Stomach (tissue), 9 donors: ENCODE data around the gene OR5H2. TPM values are rescaled to one million over a fixed set of nuclear protein-coding genes. Genes with fewer than 3 reads are reported as not detected.

Experiments
- DNase-seq, 2 donors: peaks; one replicate each; pipeline versions ENCODE4 v3.0.0 to v3.0.0-alpha.2; 2013 to 2019
- H3K27ac ChIP-seq, 5 donors: fragments of 200-600 bp in 4 of 5; sonication (generic) in 4 of 5; one replicate each; pipeline ENCODE4 v1.5.1; 2013 to 2019; ENCODE audit warnings: mild to moderate bottlenecking in 1 of 5, moderate library complexity in 1 of 5
- H3K27me3 ChIP-seq, 3 donors: fragments of 200-600 bp; sonication (generic); one replicate each; pipeline ENCODE4 v1.5.1; 2017 to 2019; ENCODE audit warnings: mixed run types in 1 of 3
- H3K36me3 ChIP-seq, 4 donors: fragments of 200-600 bp; sonication (generic); 1 replicate in 3 of 4; 2 replicates in 1 of 4; pipeline ENCODE4 v1.5.1; 2016 to 2019
- H3K4me1 ChIP-seq, 4 donors: fragments of 200-600 bp; sonication (generic); one replicate each; pipeline ENCODE4 v1.5.1; 2016 to 2019
- H3K4me3 ChIP-seq, 4 donors: fragments of 200-600 bp; sonication (generic) in 3 of 4; one replicate each; pipeline ENCODE4 v1.5.1; 2016 to 2019; ENCODE audit warnings: mild to moderate bottlenecking in 1 of 4
- H3K9me3 ChIP-seq, 4 donors: fragments of 200-600 bp; sonication (generic); one replicate each; pipeline ENCODE4 v1.5.1; 2016 to 2019
- CTCF ChIP-seq, 7 experiments: fragments of 450-650 bp in 4 of 7; fragments of 200-600 bp in 3 of 7; sonication (generic) in 3 of 7; IDR thresholded peaks; one replicate each; pipeline ENCODE4 v1.5.1; 2016 to 2019; ENCODE audit warnings: antibody characterized with exemption in 7 of 7, control low read depth in 2 of 7, mild to moderate bottlenecking in 1 of 7
- EP300 ChIP-seq: sonication (generic); formaldehyde crosslinking; IDR thresholded peaks from one replicate; pipeline ENCODE4 v1.6.1; 2017; ENCODE audit warnings: antibody characterized with exemption
- POLR2A ChIP-seq, 4 donors: fragments of 450-650 bp; IDR thresholded peaks; one replicate each; pipeline ENCODE4 v1.6.1; 2016; ENCODE audit warnings: antibody characterized with exemption in 4 of 4, control low read depth in 2 of 4, mild to moderate bottlenecking in 1 of 4, moderate library complexity in 1 of 4
- POLR2AphosphoS5 ChIP-seq, 3 donors: sonication (generic); formaldehyde crosslinking; IDR thresholded peaks; one replicate each; pipeline ENCODE4 v1.6.1; 2016; ENCODE audit warnings: antibody characterized with exemption in 3 of 3
- WGBS, 5 donors: extraction: QIAGEN DNeasy Blood & Tissue Kit in 3 of 5; methylation state at CpG; one replicate each; pipeline versions ENCODE4 v1.1.5 to v1.1.7; 2013 to 2018; 5-methylcytosine and 5-hydroxymethylcytosine counted together
- intact Hi-C: fragments of 100-400 bp; cut with DNase I; formaldehyde crosslinking; loops from one replicate; pipeline ENCODE4 v1.15.1; 2023; ENCODE audit warnings: low total_unique reads
- polyA plus RNA-seq, 3 donors: library from polyadenylated mRNA; stranded (reverse); fragments of 200-250 nt; gene quantifications; one replicate each; pipeline ENCODE4 v1.2.3, GENCODE V29; 2013
- total RNA-seq, 5 donors: library from RNA; depleted of rRNA; stranded (reverse); fragments of >200 nt; gene quantifications; one replicate each; pipeline versions ENCODE4 v1.1.0 to v1.2.3, GENCODE V29; 2014 to 2016
- donor health status: healthy with polysubstance abuse.
- donor health status: Bipolar disorder and iron deficiency.
- donor health status: healthy.

Gene OR5H2
- total and polyA plus RNA-seq, 8 donors, result not detected

- H3K4me1 ChIP-seq, result no peaks in the 10 kb centered on the region
- no peak for DNase-seq
- H3K9me3 ChIP-seq, result peaks cover 0 to 19% (median 2%) of the 10 kb centered on the region in 4 donors
- H3K36me3 ChIP-seq, result no peaks in the 10 kb centered on the region
- WGBS, 5 donors, result 67 to 86% (median 73%) methylated on average over 9 to 10 of the region's 10 CpGs
- TF ChIP-seq CTCF (IDR thresholded peaks at IDR 0.05), result no peak
- TF ChIP-seq POLR2AphosphoS5 (IDR thresholded peaks at IDR 0.05), result no peak
- TF ChIP-seq POLR2A (IDR thresholded peaks at IDR 0.05), result no peak
- TF ChIP-seq EP300, result no peak
- no peak overlapping the region for H3K27ac ChIP-seq
- no peaks in the 10 kb centered on the region for H3K27me3 ChIP-seq
- no peak overlapping the region for H3K4me3 ChIP-seq
- intact Hi-C loops, result no loop called here
Observed at GRCh38 chr3:98291332-98291957, 9.1 kb downstream of the OR5H2 start.

- no peak for DNase-seq
- no peaks in the 10 kb centered on the region for H3K4me1 ChIP-seq
- no peaks in the 10 kb centered on the region for H3K36me3 ChIP-seq
- intact Hi-C loops, result no loop called here
- no peak overlapping the region for H3K4me3 ChIP-seq
- TF ChIP-seq POLR2AphosphoS5 (IDR thresholded peaks at IDR 0.05) (no peak), CTCF (IDR thresholded peaks at IDR 0.05) (no peak), EP300 (no peak), POLR2A (IDR thresholded peaks at IDR 0.05) (no peak)
- no peaks in the 10 kb centered on the region for H3K9me3 ChIP-seq
- H3K27ac ChIP-seq, result no peak overlapping the region
- WGBS, 5 donors, result 64 to 76% (median 70%) methylated on average over 2 of the region's 2 CpGs
- H3K27me3 ChIP-seq, result no peaks in the 10 kb centered on the region
Observed at GRCh38 chr3:98322101-98322500, 39.8 kb downstream of the OR5H2 start.

GRCh38 chr3:98322686-98323085 lies 40.4 kb downstream of the OR5H2 start:
- Histone ChIP-seq H3K36me3 (no peaks in the 10 kb centered on the region), H3K27ac (no peak overlapping the region), H3K4me1 (no peaks in the 10 kb centered on the region), H3K9me3 (no peaks in the 10 kb centered on the region), H3K4me3 (no peak overlapping the region), H3K27me3 (no peaks in the 10 kb centered on the region)
- TF ChIP-seq EP300 (no peak), POLR2AphosphoS5 (IDR thresholded peaks at IDR 0.05) (no peak), CTCF (IDR thresholded peaks at IDR 0.05) (no peak), POLR2A (IDR thresholded peaks at IDR 0.05) (no peak)
- DNase-seq, result no peak
- intact Hi-C loops, result no loop called here
- 62 to 79% (median 67%) methylated on average over 2 of the region's 2 CpGs for WGBS, 5 donors

GRCh38 chr3:98323425-98323824 lies 41.1 kb downstream of the OR5H2 start:
- Histone ChIP-seq H3K4me1 (no peaks in the 10 kb centered on the region), H3K9me3 (no peaks in the 10 kb centered on the region), H3K4me3 (no peak overlapping the region), H3K27ac (no peak overlapping the region), H3K27me3 (no peaks in the 10 kb centered on the region), H3K36me3 (no peaks in the 10 kb centered on the region)
- no peak for DNase-seq
- intact Hi-C loops, result no loop called here
- no peak for TF ChIP-seq CTCF (IDR thresholded peaks at IDR 0.05)
- no peak for TF ChIP-seq EP300
- TF ChIP-seq POLR2AphosphoS5 (IDR thresholded peaks at IDR 0.05), result no peak
- no peak for TF ChIP-seq POLR2A (IDR thresholded peaks at IDR 0.05)
